GM12878 (cell line): ENCODE results near the gene KCNIP3. TPM values are rescaled to one million over a fixed set of nuclear protein-coding genes. Genes with fewer than 3 reads are reported as not detected.

Source experiments
- ATF3 ChIP-seq: IDR thresholded peaks from 2 replicates; pipeline ENCODE4 v1.6.1; 2011; ENCODE audit warnings: low read depth, mild to moderate bottlenecking, low read length, moderate library complexity, borderline replicate concordance; ENCODE audit errors: extremely low read depth
- BRCA1 ChIP-seq: IDR thresholded peaks from 2 replicates; pipeline ENCODE4 v1.6.1; 2011; ENCODE audit warnings: low read depth, low read length, improper control_type of control experiment
- CBX5 ChIP-seq: sonication (generic); IDR thresholded peaks from 2 replicates; pipeline ENCODE4 v1.6.1; 2016; ENCODE audit warnings: low read depth, moderate library complexity, mild to moderate bottlenecking, inconsistent platforms
- CHD4 ChIP-seq: fragments of 200-600 bp; sonication (generic); IDR thresholded peaks from 2 replicates; pipeline ENCODE4 v1.6.1; 2016; ENCODE audit warnings: mild to moderate bottlenecking
- GATAD2B ChIP-seq: fragments of 450-650 bp; conservative IDR thresholded peaks from 2 replicates; pipeline ENCODE4 v1.6.1; 2017; ENCODE audit warnings: low read depth, mild to moderate bottlenecking, moderate library complexity
- HSF1 ChIP-seq: fragments of 150-350 bp; IDR thresholded peaks from 2 replicates; pipeline ENCODE4 v1.6.1; 2014; ENCODE audit warnings: mild to moderate bottlenecking, low read depth, low read length
- IKZF2 ChIP-seq, 2 experiments: fragments of 450-650 bp; IDR thresholded peaks; 2 replicates each; pipeline ENCODE4 v1.6.1; 2017; ENCODE audit warnings: mild to moderate bottlenecking in 2 of 2, moderate library complexity in 2 of 2
- KAT2A ChIP-seq: conservative IDR thresholded peaks from 2 replicates; pipeline ENCODE4 v1.6.1; 2011; ENCODE audit warnings: low read depth, low read length; ENCODE audit not compliant: control insufficient read depth
- MAX ChIP-seq: IDR thresholded peaks from 2 replicates; pipeline ENCODE4 v1.6.1; 2012; ENCODE audit warnings: low read depth, low read length, improper control_type of control experiment
- MTA3 ChIP-seq: IDR thresholded peaks from 2 replicates; pipeline ENCODE4 v1.6.1; 2012; ENCODE audit warnings: low read length, inconsistent platforms, borderline replicate concordance
- NBN ChIP-seq: fragments of 450-650 bp; IDR thresholded peaks from 2 replicates; pipeline ENCODE4 v1.6.1; 2016
- NR2C2 ChIP-seq: IDR thresholded peaks from 2 replicates; pipeline ENCODE4 v1.6.1; 2011; ENCODE audit warnings: borderline replicate concordance, low read depth; ENCODE audit not compliant: control insufficient read depth, insufficient read length
- PAX8 ChIP-seq: fragments of 450-650 bp; IDR thresholded peaks from 2 replicates; pipeline ENCODE4 v1.6.1; 2017; ENCODE audit warnings: mild to moderate bottlenecking, moderate library complexity
- PML ChIP-seq: IDR thresholded peaks from 2 replicates; pipeline ENCODE4 v1.6.1; 2012; ENCODE audit warnings: low read length, inconsistent platforms
- SMC3 ChIP-seq: IDR thresholded peaks from 2 replicates; pipeline ENCODE4 v1.6.1; 2011; ENCODE audit warnings: low read length, improper control_type of control experiment, borderline replicate concordance
- SREBF1 ChIP-seq: IDR thresholded peaks from 2 replicates; pipeline ENCODE4 v1.6.1; 2012; ENCODE audit warnings: mild to moderate bottlenecking, low read length
- ZBTB33 ChIP-seq: fragments of 450-650 bp; IDR thresholded peaks from 2 replicates; pipeline ENCODE4 v1.6.1; 2017; ENCODE audit warnings: mild to moderate bottlenecking
- ZBTB4 ChIP-seq: fragments of 450-650 bp; formaldehyde crosslinking; IDR thresholded peaks from 2 replicates; pipeline ENCODE4 v1.4.0; 2022; ENCODE audit warnings: mild to moderate bottlenecking, moderate library complexity
- ZNF207 ChIP-seq: fragments of 450-650 bp; IDR thresholded peaks from 2 replicates; pipeline ENCODE4 v1.6.1; 2014; ENCODE audit warnings: antibody characterized with exemption, mild to moderate bottlenecking, borderline replicate concordance
- ZSCAN29 ChIP-seq: fragments of 450-650 bp; IDR thresholded peaks from 2 replicates; pipeline ENCODE4 v1.6.1; 2017; ENCODE audit warnings: mild to moderate bottlenecking, moderate library complexity
- polyA plus RNA-seq, 11 experiments: library from polyadenylated mRNA; depleted of rRNA in 4 of 11; unstranded in 6 of 11; stranded (reverse) in 5 of 11; fragments of >200 nt; fragmentation: Nextera tagmentation in 4 of 11; fragmentation: Illumina TruSeq in 1 of 11; extraction: Ambion mirVana in 4 of 11; extraction: Trizol in 1 of 11; gene quantifications; 1 replicate in 1 of 11; 2 replicates in 10 of 11; pipeline versions ENCODE4 v1.2.1 to v1.2.3, GENCODE V29; 2011 to 2016; ENCODE audit warnings: inconsistent platforms in 2 of 11, missing spikeins in 2 of 11, low read depth in 1 of 11
- total RNA-seq, 4 experiments: library from RNA; depleted of rRNA in 3 of 4; stranded (reverse); fragments of >200 nt in 3 of 4; fragmentation: Illumina TruSeq in 1 of 4; extraction: Trizol in 1 of 4; gene quantifications; 2 replicates each; pipeline versions ENCODE4 v1.2.1 to v1.2.3, GENCODE V29; 2013 to 2021

The KCNIP3 gene
- total and polyA plus RNA-seq, 10 of the 15 experiments (the other 5 are each of a cell fraction or from before 2014, with no cell fraction given) = not detected

- no peak for TF ChIP-seq MTA3
- TF ChIP-seq GATAD2B = peak; percentile 75; the same call in 1 of the 2 replicates
- TF ChIP-seq SMC3 = no peak
- no peak for TF ChIP-seq NR2C2
- no peak for TF ChIP-seq KAT2A
- no peak for TF ChIP-seq ZSCAN29
- no peak for TF ChIP-seq CBX5
- 0 out of 4 replicates have a peak, but pooled peaks of 1 of the 2 experiments have one; percentile 17 for TF ChIP-seq IKZF2 (IDR thresholded peaks at IDR 0.05)
- TF ChIP-seq MAX = no peak
- no peak for TF ChIP-seq CHD4
- TF ChIP-seq BRCA1 = no peak
- TF ChIP-seq ZBTB4 (CRISPR knock-in tag) = no peak
- peak; percentile 41; the same call in 1 of the 2 replicates for TF ChIP-seq PML
- TF ChIP-seq ZBTB33 = no peak
- TF ChIP-seq ATF3 = peak; percentile 56; the same call in 1 of the 2 replicates
- TF ChIP-seq ZNF207 = no peak
- TF ChIP-seq SREBF1 = no peak
- TF ChIP-seq HSF1 = no peak
- no peak for TF ChIP-seq PAX8
- peak; percentile 100 for TF ChIP-seq NBN
Observed at GRCh38 chr2:95402370-95403203, 105.4 kb downstream of the KCNIP3 start, which contains the start of gene FAHD2A (continued).
